C4-2B (cell line): Measurements from ENCODE around the gene PJA1.

ENCODE experiments used
- CTCF ChIP-seq: fragments of 450-650 bp; conservative IDR thresholded peaks from 2 replicates; pipeline ENCODE4 v1.5.1; 2017; ENCODE audit warnings: mild to moderate bottlenecking
- ZFX ChIP-seq: fragments of 450-650 bp; IDR thresholded peaks from 2 replicates; pipeline ENCODE4 v1.6.1; 2017

GRCh38 chrX:69148946-69149345 lies 16.3 kb downstream of the PJA1 start:
- no peak for TF ChIP-seq CTCF
- no peak for TF ChIP-seq ZFX
